ENCODE results near the gene RNF157. TPM values are rescaled to one million over a fixed set of nuclear protein-coding genes. Genes with fewer than 3 reads are reported as not detected.

RNF157 gene
- total and polyA plus RNA-seq, 2 of the 13 experiments (the other 11 are each of a cell fraction or from before 2014, with no cell fraction given) = 0.44 to 1.5 TPM

GRCh38 chr17:76119409-76120371, 120.6 kb downstream of the RNF157 start (continued):
- TF ChIP-seq, protein P1, sequence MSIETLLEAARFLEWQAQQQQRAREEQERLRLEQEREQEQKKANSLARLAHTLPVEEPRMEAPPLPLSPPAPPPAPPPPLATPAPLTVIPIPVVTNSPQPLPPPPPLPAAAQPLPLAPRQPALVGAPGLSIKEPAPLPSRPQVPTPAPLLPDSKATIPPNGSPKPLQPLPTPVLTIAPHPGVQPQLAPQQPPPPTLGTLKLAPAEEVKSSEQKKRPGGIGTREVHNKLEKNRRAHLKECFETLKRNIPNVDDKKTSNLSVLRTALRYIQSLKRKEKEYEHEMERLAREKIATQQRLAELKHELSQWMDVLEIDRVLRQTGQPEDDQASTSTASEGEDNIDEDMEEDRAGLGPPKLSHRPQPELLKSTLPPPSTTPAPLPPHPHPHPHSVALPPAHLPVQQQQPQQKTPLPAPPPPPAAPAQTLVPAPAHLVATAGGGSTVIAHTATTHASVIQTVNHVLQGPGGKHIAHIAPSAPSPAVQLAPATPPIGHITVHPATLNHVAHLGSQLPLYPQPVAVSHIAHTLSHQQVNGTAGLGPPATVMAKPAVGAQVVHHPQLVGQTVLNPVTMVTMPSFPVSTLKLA (IDR thresholded peaks at IDR 0.05) = no peak
- TF ChIP-seq RFX3 (CRISPR knock-in tag; IDR thresholded peaks at IDR 0.05) (no peak), NCOA2 (CRISPR knock-in tag; IDR thresholded peaks at IDR 0.05) (peak; percentile 90; the same call in 1 of the 2 replicates), E2F2 (CRISPR knock-in tag; IDR thresholded peaks at IDR 0.05; ENCODE audit: borderline replicate concordance) (no peak), ZNF784 (CRISPR knock-in tag; IDR thresholded peaks at IDR 0.05; ENCODE audit: borderline replicate concordance) (no peak), ZBTB7B (CRISPR knock-in tag; IDR thresholded peaks at IDR 0.05) (peak; percentile 77), CC2D1A (CRISPR knock-in tag; IDR thresholded peaks at IDR 0.05) (no peak), CREB1 (IDR thresholded peaks at IDR 0.05) (no peak), CREB1 (CRISPR knock-in tag; IDR thresholded peaks at IDR 0.05) (no peak), ZNF18 (CRISPR knock-in tag; IDR thresholded peaks at IDR 0.05; ENCODE audit: insufficient replicate concordance) (no peak), ZNF576 (CRISPR knock-in tag; IDR thresholded peaks at IDR 0.05) (no peak), ZNF777 (CRISPR knock-in tag; IDR thresholded peaks at IDR 0.05) (no peak), ZNF574 (CRISPR knock-in tag; IDR thresholded peaks at IDR 0.05) (no peak; the same call in 1 of the 2 replicates), ZNF766 (CRISPR knock-in tag; IDR thresholded peaks at IDR 0.05; ENCODE audit: borderline replicate concordance) (no peak), NR0B2 (CRISPR knock-in tag; IDR thresholded peaks at IDR 0.05) (no peak), NFYC (CRISPR knock-in tag; IDR thresholded peaks at IDR 0.05) (no peak), ZNF510 (CRISPR knock-in tag; IDR thresholded peaks at IDR 0.05; ENCODE audit: low read depth) (no peak), ATF1 (CRISPR knock-in tag; IDR thresholded peaks at IDR 0.05) (no peak), RARG (CRISPR knock-in tag; IDR thresholded peaks at IDR 0.05; ENCODE audit: low read depth) (no peak), KLF9 (CRISPR knock-in tag; IDR thresholded peaks at IDR 0.05; ENCODE audit: low read depth) (no peak), ZNF343 (CRISPR knock-in tag; IDR thresholded peaks at IDR 0.05) (no peak)
